HS-27A (cell line): ENCODE data around the gene ECHDC3.

Experiments
- DNase-seq: peaks from one replicate; pipeline ENCODE4 v3.0.0-alpha.2; 2012; ENCODE audit warnings: low read depth, missing footprints

The ECHDC3 gene

GRCh38 chr10:11750420-11750819 lies 8.2 kb downstream of the ECHDC3 start:
- DNase-seq: no peak

- no peak for DNase-seq
Measured at GRCh38 chr10:11754173-11754572, 12.0 kb downstream of the ECHDC3 start.

- no peak for DNase-seq
Measured at GRCh38 chr10:11754620-11755019, 12.4 kb downstream of the ECHDC3 start.

GRCh38 chr10:11755512-11756263 lies 13.5 kb downstream of the ECHDC3 start:
- no peak for DNase-seq

GRCh38 chr10:11756766-11757315 lies 14.7 kb downstream of the ECHDC3 start:
- DNase-seq: no peak

- no peak for DNase-seq
Measured at GRCh38 chr10:11757454-11757820, 15.3 kb downstream of the ECHDC3 start.

- no peak for DNase-seq
Measured at GRCh38 chr10:11757821-11758463, 15.8 kb downstream of the ECHDC3 start.

- DNase-seq: no peak
Measured at GRCh38 chr10:11758527-11759236, 16.5 kb downstream of the ECHDC3 start.

- no peak for DNase-seq
Measured at GRCh38 chr10:11759347-11759746, 17.2 kb downstream of the ECHDC3 start.

GRCh38 chr10:11760151-11760550 lies 18.0 kb downstream of the ECHDC3 start:
- DNase-seq: no peak

GRCh38 chr10:11760861-11761260 lies 18.7 kb downstream of the ECHDC3 start:
- no peak for DNase-seq

- DNase-seq: no peak
Measured at GRCh38 chr10:11761431-11761830, 19.2 kb downstream of the ECHDC3 start.

GRCh38 chr10:11762706-11763500 lies 20.7 kb downstream of the ECHDC3 start:
- DNase-seq: no peak

- no peak for DNase-seq
Measured at GRCh38 chr10:11763501-11763861, 21.3 kb downstream of the ECHDC3 start.

GRCh38 chr10:11765141-11765540 lies 23.0 kb downstream of the ECHDC3 start:
- no peak for DNase-seq

- DNase-seq: no peak
Measured at GRCh38 chr10:11772575-11773288, 30.6 kb downstream of the ECHDC3 start.

- DNase-seq: no peak
Measured at GRCh38 chr10:11773761-11774441, 31.7 kb downstream of the ECHDC3 start.

- no peak for DNase-seq
Measured at GRCh38 chr10:11775412-11775811, 33.2 kb downstream of the ECHDC3 start.

- no peak for DNase-seq
Measured at GRCh38 chr10:11776080-11776479, 33.9 kb downstream of the ECHDC3 start.

GRCh38 chr10:11781114-11781513 lies 38.9 kb downstream of the ECHDC3 start:
- DNase-seq: no peak
